Activated naive CD4-positive, alpha-beta T cell treated with anti-CD3 and anti-CD28 coated beads for 36 hours (primary cell): ENCODE results near the gene WDR7. TPM values are rescaled to one million over a fixed set of nuclear protein-coding genes. Genes with fewer than 3 reads are reported as not detected.
A peak's percentile ranks its signal among the peaks of the same experiment; 100 is the strongest.

Experiments
- CTCF ChIA-PET: fragments of 350-600 bp; sonication (Branson Sonifier 250); formaldehyde crosslinking; loops from one replicate; lab custom pipeline; 2021; ENCODE audit warnings: antibody characterized with exemption; lab: Charles Lee
- DNase-seq: peaks from one replicate; pipeline ENCODE4 v3.0.0-alpha.2; 2020
- H3K27ac Mint-ChIP-seq: one replicate; pipeline ENCODE4 v1.8.0; 2021; ENCODE audit warnings: mild to moderate bottlenecking, mixed read lengths
- H3K27me3 Mint-ChIP-seq: one replicate; pipeline ENCODE4 v1.8.0; 2021; ENCODE audit warnings: low read depth, mixed read lengths
- H3K36me3 Mint-ChIP-seq: one replicate; pipeline ENCODE4 v1.8.0; 2021; ENCODE audit warnings: low read depth, mixed read lengths
- H3K4me1 Mint-ChIP-seq: one replicate; pipeline ENCODE4 v1.8.0; 2021; ENCODE audit warnings: low read depth, mixed read lengths
- H3K4me3 Mint-ChIP-seq: one replicate; pipeline ENCODE4 v1.8.0; 2021; ENCODE audit warnings: mild to moderate bottlenecking, moderate library complexity, mixed read lengths
- H3K9me3 Mint-ChIP-seq: one replicate; pipeline ENCODE4 v1.8.0; 2021; ENCODE audit warnings: mixed read lengths
- intact Hi-C: fragments of 100-400 bp; cut with micrococcal nuclease; formaldehyde crosslinking; loops from one replicate; pipeline ENCODE4 v1.15.1; 2023
- total RNA-seq, 2 experiments: library from RNA; stranded (reverse); gene quantifications; one replicate each; pipeline ENCODE4 v1.2.3, GENCODE V29; 2021

Gene WDR7
- total RNA-seq, result 10 to 100 TPM; 17.3 to 19.5 TPM

DNA sequence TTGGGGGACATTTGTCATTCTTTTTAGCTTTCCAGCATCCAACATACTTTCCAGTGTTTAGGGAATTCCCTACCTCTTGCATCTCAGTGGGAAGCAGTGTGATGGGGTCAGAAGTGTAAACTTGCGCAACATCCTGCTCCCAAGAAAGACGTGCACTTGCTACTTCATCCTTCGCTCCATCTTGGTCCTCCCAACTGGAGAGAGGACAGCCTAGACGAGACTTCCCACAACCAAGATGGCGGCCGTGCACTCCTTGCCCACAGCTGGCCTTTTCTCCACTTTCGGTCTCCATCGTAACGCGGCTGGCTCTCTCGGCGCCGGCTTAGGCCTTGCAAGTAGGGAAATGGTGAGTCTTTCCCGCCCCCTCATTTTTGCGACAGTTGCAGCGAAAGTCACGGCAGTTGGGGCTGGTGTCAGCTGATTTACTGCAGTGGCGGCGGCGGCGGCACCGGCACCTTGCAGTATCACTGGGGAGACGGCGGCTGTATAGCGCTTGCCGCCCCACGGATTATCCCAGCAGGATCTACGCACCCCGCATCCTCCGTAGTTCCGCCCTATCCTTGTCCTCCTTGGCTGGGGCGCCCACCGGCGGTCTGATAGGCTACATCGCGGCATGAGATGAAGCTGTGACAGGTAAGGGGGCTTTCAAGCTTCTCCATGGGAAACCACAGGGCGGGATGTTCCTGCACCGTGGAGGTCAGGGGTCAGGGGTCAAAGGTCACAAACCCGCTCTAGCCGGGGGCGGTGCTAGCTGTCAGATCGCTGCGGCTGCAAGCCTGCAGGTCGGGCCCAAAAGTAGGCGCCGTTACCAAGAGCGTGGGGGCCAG, at the start of gene WDR7:
WDR7 (plus strand) TSS at position 416 of the 827 bp plus-strand sequence. CDS start 21,157 bp downstream, outside the sequence.
- intact Hi-C loops, result loop anchor here (1.0 to 10.0 kb wide), 8 partner anchors 13 to 1184 kb away; partner anchors contain the start of genes NARS1, ONECUT2 and TXNL1
- CTCF ChIA-PET, result interaction anchor here (1.1 to 2.2 kb wide), 4 partner anchors 10 to 58 kb away, joined by 4 to 10 read pairs (median 6); no protein-coding TSS in a partner anchor
- Mint-ChIP-seq H3K4me3 (peak within 1 kb of the TSS; percentile 93), H3K27me3 (no peaks in the 10 kb centered on the region), H3K9me3 (no peaks in the 10 kb centered on the region), H3K36me3 (peaks cover 4% of the 10 kb centered on the region), H3K27ac (peak within 1 kb of the TSS; percentile 95), H3K4me1 (peaks cover 42% of the 10 kb centered on the region)
- peak; percentile 97 for DNase-seq

- no peaks in the 10 kb centered on the region for H3K9me3 Mint-ChIP-seq
- DNase-seq, result no peak
- CTCF ChIA-PET, result interaction anchor here (1.0 kb wide), 1 partner anchor 8 kb away, joined by 3 read pairs; no protein-coding TSS in a partner anchor
These were observed 44.5 kb upstream of the WDR7 start for GRCh38 chr18:56606618-56607017.

GRCh38 chr18:56615738-56616520, 35.2 kb upstream of the WDR7 start:
- Mint-ChIP-seq H3K27me3 (no peaks in the 10 kb centered on the region), H3K27ac (no peak overlapping the region), H3K9me3 (no peaks in the 10 kb centered on the region), H3K4me3 (no peak overlapping the region), H3K36me3 (peaks cover 36% of the 10 kb centered on the region), H3K4me1 (no peaks in the 10 kb centered on the region)
- CTCF ChIA-PET, result no interaction called here
- DNase-seq, result no peak
- intact Hi-C loops, result no loop called here

More at GRCh38 chr18:56606618-56607017, 44.5 kb upstream of the WDR7 start:
- H3K27ac Mint-ChIP-seq, result no peak overlapping the region
- H3K4me1 Mint-ChIP-seq, result no peaks in the 10 kb centered on the region
- H3K4me3 Mint-ChIP-seq, result no peak overlapping the region
- H3K36me3 Mint-ChIP-seq, result peaks cover 27% of the 10 kb centered on the region
- intact Hi-C loops, result no loop called here
- no peaks in the 10 kb centered on the region for H3K27me3 Mint-ChIP-seq

DNA sequence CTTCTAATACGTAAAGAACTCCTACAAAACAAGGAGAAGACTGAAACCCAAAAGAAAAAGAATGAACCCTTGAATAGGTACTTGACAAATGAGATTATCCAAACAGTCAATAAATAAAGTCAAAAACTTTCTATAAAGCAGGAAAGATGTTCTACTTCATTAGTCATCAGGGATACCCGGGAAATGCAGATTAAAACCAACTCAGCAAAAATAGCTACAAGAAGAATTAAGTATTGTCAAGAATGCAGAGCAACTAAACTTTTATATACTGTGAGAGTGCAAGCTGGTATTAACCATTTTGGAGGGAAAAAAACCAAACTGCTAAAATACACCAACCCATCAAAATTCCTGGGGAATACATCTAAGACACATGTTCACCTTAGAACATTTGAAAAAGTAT, 23.2 kb upstream of the WDR7 start:
- Mint-ChIP-seq H3K9me3 (no peaks in the 10 kb centered on the region), H3K36me3 (peaks cover 25% of the 10 kb centered on the region), H3K4me1 (peaks cover 42% of the 10 kb centered on the region), H3K4me3 (no peak overlapping the region), H3K27ac (no peak overlapping the region), H3K27me3 (no peaks in the 10 kb centered on the region)
- DNase-seq, result no peak
- CTCF ChIA-PET, result interaction anchor here (0.8 kb wide), 1 partner anchor 81 kb away, joined by 3 read pairs; no protein-coding TSS in a partner anchor
- intact Hi-C loops, result no loop called here

- Mint-ChIP-seq H3K9me3 (no peaks in the 10 kb centered on the region), H3K36me3 (peaks cover 35% of the 10 kb centered on the region), H3K27ac (no peak overlapping the region), H3K27me3 (no peaks in the 10 kb centered on the region), H3K4me3 (no peak overlapping the region), H3K4me1 (peaks cover 69% of the 10 kb centered on the region)
- intact Hi-C loops, result no loop called here
- CTCF ChIA-PET, result interaction anchor here (0.5 to 1.0 kb wide), 4 partner anchors 11 to 70 kb away, joined by 3 to 4 read pairs (median 4); no protein-coding TSS in a partner anchor
- DNase-seq, result no peak
These were observed 18.8 kb upstream of the WDR7 start for GRCh38 chr18:56632070-56633022.

DNA sequence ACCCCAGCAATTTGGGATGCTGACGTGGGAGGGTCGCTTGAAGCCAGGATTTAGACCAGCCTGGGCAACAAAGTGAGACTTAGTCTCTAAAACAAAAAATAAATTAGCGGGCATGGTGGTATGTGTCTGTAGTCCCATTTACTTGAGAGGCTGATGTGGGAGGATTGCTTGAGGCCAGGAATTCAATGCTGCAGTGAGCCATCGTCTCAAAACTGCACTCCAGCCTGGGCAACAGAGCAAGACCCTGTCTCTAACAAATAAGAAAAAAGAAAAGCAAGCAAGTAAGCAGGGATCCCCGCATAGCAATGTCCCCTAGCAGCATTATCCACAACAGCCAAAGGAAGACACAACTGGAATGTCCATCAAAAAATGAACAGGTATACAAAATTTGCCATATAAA, 16.2 kb upstream of the WDR7 start:
- Mint-ChIP-seq H3K27me3 (no peaks in the 10 kb centered on the region), H3K27ac (no peak overlapping the region), H3K4me3 (no peak overlapping the region), H3K36me3 (peaks cover 34% of the 10 kb centered on the region), H3K9me3 (no peaks in the 10 kb centered on the region), H3K4me1 (peaks cover 55% of the 10 kb centered on the region)
- CTCF ChIA-PET, result no interaction called here
- DNase-seq, result no peak
- intact Hi-C loops, result loop anchor here (5.0 kb wide), 1 partner anchor 952 kb away; the partner anchor contains the start of gene FECH

DNA sequence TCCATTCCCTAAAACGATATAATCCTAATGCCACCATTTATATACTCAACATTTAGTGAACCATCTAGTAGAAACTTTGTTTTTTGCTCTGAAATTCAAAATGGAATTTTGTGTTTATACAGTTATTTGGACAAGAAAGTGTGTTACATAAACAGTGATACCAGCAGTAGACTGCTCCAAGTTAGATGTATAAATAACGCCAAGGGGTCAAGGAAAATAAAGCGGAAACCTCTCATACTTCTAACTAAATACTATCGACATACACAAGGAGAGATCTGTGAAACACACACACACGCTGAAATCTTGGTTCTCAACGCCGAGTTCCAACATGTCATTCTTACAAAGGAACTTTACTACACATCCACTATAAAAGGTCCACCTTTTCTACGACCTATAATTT, 14.0 kb upstream of the WDR7 start:
- CTCF ChIA-PET, result interaction anchor here (0.9 kb wide), 1 partner anchor 66 kb away, joined by 3 read pairs; no protein-coding TSS in a partner anchor
- no peaks in the 10 kb centered on the region for H3K9me3 Mint-ChIP-seq
- no peaks in the 10 kb centered on the region for H3K27me3 Mint-ChIP-seq
- DNase-seq, result no peak
- peaks cover 23% of the 10 kb centered on the region for H3K36me3 Mint-ChIP-seq
- intact Hi-C loops, result loop anchor here (5.0 kb wide), 1 partner anchor 950 kb away; the partner anchor contains the start of gene FECH
- peak overlapping the region; percentile 37 for H3K27ac Mint-ChIP-seq
- H3K4me3 Mint-ChIP-seq, result peak overlapping the region; percentile 90
- peaks cover 43% of the 10 kb centered on the region for H3K4me1 Mint-ChIP-seq

DNA sequence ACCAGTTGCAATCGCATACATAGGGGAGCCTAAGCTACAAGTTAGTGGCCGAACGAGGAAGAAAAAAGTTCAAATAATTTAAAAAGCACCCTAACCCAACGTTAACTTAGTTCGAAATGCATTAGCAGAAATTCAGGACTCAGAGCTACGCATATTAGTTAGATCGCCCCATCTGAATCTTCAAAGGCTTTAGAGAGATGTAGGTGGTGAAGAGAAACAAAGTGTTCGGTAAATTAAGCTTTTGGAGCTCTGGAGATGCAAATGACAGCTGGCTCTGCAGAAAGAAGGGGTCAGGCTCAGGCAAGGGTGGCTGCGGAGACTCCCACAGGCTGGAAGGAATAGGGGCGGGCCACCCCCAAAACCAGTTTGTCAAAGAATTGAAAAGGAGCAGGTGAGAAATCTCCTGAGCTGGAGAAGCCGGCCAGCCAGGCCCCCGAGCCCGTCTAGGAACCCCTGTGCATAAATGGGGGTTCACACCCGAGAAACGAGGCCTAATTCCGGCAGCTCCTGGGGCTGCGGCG, 13.4 kb upstream of the WDR7 start:
- peak; percentile 18 for DNase-seq
- intact Hi-C loops, result loop anchor here (1.0 to 5.0 kb wide), 5 partner anchors 14 to 950 kb away; partner anchors contain the start of genes FECH, ONECUT2 and WDR7
- H3K4me1 Mint-ChIP-seq, result peaks cover 40% of the 10 kb centered on the region
- CTCF ChIA-PET, result interaction anchor here (0.9 kb wide), 1 partner anchor 65 kb away, joined by 3 read pairs; no protein-coding TSS in a partner anchor
- H3K4me3 Mint-ChIP-seq, result peak overlapping the region; percentile 90
- peaks cover 22% of the 10 kb centered on the region for H3K36me3 Mint-ChIP-seq
- H3K27ac Mint-ChIP-seq, result peak overlapping the region; percentile 95
- no peaks in the 10 kb centered on the region for H3K9me3 Mint-ChIP-seq
- no peaks in the 10 kb centered on the region for H3K27me3 Mint-ChIP-seq

GRCh38 chr18:56638232-56639103, 12.7 kb upstream of the WDR7 start, which contains the start of gene TXNL1:
TSS of gene TXNL1 (minus strand) at chr18:56638592. CDS start at chr18:56638440, 152 bp downstream.
- Mint-ChIP-seq H3K4me3 (peak within 1 kb of the TSS; percentile 90), H3K27me3 (no peaks in the 10 kb centered on the region), H3K36me3 (peaks cover 18% of the 10 kb centered on the region), H3K9me3 (no peaks in the 10 kb centered on the region), H3K27ac (peak within 1 kb of the TSS; percentile 95), H3K4me1 (peaks cover 38% of the 10 kb centered on the region)
- intact Hi-C loops, result loop anchor here (1.0 to 5.0 kb wide), 6 partner anchors 13 to 983 kb away; partner anchors contain the start of genes FECH, NARS1, ONECUT2 and WDR7
- CTCF ChIA-PET, result interaction anchor here (0.9 to 1.2 kb wide), 3 partner anchors 12 to 64 kb away, joined by 3 to 6 read pairs (median 4); partner anchors contain the start of gene WDR7
- peak; percentile 99 for DNase-seq

GRCh38 chr18:56639104-56639381, 12.1 kb upstream of the WDR7 start:
- peak overlapping the region; percentile 90 for H3K4me3 Mint-ChIP-seq
- peaks cover 15% of the 10 kb centered on the region for H3K36me3 Mint-ChIP-seq
- CTCF ChIA-PET, result interaction anchor here (1.0 to 1.2 kb wide), 2 partner anchors 12 to 25 kb away, joined by 4 to 6 read pairs; partner anchors contain the start of gene WDR7
- peak overlapping the region; percentile 95 for H3K27ac Mint-ChIP-seq
- intact Hi-C loops, result loop anchor here (1.0 to 5.0 kb wide), 3 partner anchors 796 to 982 kb away; partner anchors contain the start of genes FECH, NARS1 and ONECUT2
- H3K9me3 Mint-ChIP-seq, result no peaks in the 10 kb centered on the region
- DNase-seq, result no peak
- no peaks in the 10 kb centered on the region for H3K27me3 Mint-ChIP-seq
- H3K4me1 Mint-ChIP-seq, result peaks cover 35% of the 10 kb centered on the region
